GM03348 (cell line): Measurements from ENCODE around the gene ANTXRL.
"Not testable (repeated sequence)": the region's sequence is repeated elsewhere in the genome, so short reads cannot be mapped to it uniquely, and the experiment has no call there.

Experiments used
- DNase-seq: peaks from one replicate; pipeline ENCODE4 v3.0.0; 2012; ENCODE audit warnings: low spot score

The ANTXRL gene

GRCh38 chr10:46365484-46365883 lies 78.7 kb downstream of the ANTXRL start:
- DNase-seq: not testable (repeated sequence)

GRCh38 chr10:46367209-46367608 lies 80.4 kb downstream of the ANTXRL start:
- not testable (repeated sequence) for DNase-seq

DNA sequence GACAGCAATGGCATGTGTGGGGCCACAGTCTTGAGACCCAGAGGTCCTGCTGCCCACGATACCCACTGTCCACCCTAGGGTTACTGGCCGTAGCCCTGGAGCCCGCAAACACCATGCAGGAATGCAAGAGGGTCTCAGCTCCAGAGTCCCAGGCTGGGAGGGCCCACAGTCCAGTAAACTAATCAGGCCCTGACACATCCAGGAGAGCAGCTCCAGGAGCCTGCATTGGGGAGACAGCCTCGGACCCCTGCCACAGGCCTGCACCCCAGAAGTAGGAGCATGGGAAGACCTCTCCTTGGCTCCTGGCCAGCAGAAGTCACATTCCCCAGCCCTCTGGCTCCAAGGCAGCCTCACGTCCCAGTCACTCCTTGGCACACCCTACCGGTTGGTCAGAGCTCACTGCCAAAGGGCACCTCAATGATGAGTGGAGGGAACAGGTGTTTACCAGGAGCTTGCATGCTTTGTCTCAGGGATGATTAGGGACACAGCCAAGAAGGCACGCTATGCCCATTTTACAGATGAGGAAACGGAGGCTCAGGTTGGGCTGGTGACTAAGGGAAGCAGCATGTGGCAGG lies 81.0 kb downstream of the ANTXRL start:
- DNase-seq: not testable (repeated sequence)

- not testable (repeated sequence) for DNase-seq
Observed at GRCh38 chr10:46368956-46369355, 82.2 kb downstream of the ANTXRL start.

GRCh38 chr10:46374410-46374809 lies 87.6 kb downstream of the ANTXRL start:
- DNase-seq: not testable (repeated sequence)

DNA sequence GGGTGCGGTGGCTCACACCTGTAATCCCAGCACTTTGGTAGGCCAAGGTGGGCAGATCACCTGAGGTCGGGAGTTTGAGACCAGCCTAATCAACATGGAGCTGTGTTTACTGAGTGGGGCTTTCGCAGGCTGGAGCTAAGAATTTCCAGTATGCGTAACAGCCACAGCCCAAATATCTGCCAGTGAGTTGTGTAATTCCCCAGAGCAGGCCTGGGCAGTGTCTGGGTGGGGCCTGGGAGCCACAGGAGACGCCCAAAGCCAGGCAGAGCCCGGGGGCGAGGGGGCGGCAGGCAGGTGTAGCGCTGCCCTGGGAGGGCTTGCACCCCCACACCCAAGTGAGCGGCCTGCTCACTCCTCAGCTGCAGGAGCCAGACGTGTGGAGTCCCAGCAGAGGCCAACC lies 88.6 kb downstream of the ANTXRL start, which contains the start of gene ANXA8L1:
TSS of gene ANXA8L1 (plus strand) at position 371 of the 400 bp plus-strand sequence. CDS start 76 bp downstream, outside the sequence.
- DNase-seq: not testable (repeated sequence)

- DNase-seq: not testable (repeated sequence)
Observed at GRCh38 chr10:46377022-46377421, 90.2 kb downstream of the ANTXRL start.

- DNase-seq: not testable (repeated sequence)
Observed at GRCh38 chr10:46377651-46378050, 90.9 kb downstream of the ANTXRL start.

DNA sequence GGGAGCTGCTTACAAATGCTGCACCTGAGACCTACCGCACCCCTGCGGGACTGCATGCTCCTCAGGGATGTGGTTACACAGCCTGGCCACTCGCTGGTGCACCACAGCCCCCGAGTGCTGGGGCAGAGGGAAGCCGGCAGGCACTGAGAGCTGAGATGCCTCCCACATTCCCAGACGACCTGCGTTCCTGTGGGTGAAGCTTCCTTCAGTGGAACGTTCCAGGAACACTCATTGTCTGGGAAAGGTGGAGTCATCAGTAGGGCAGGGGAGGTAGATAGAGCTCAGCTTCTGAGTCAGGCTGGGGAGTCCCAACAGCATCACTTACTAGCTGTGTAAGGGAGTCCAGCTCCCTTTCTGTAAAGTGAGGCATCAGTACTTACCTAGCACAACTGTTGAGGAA lies 91.3 kb downstream of the ANTXRL start:
- not testable (repeated sequence) for DNase-seq

DNA sequence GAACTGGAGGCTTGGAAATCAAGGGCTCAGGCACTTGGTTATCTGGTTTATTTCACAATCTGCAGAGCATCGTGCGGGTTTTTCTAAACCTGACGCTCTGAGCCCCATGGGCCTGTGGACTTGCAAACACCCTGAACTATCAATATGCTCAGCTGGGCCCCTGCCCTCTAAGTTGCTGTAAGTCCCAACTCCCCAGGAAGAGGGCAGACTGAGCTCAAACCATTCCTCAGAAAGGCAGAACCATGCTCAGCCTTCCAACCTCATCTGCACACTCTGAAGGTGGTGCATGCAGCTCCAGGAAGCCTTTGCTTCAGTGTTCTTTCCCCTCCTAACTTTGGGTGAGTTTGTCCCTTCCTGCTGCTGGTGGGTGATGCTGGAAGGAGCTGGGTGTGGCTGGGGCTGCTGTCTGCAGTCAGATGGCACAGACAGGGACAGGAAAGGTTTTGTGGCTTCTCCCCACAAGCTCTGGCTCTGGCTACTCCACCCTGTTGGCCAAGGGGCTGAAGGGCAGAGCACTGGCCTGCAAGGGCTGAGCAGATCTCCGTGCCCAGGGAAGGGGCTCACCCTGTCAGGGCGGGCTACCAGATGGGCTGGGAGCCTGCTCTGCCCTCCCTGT lies 92.5 kb downstream of the ANTXRL start:
- not testable (repeated sequence) for DNase-seq
